Epithelial cell of proximal tubule (primary cell): Measurements from ENCODE around the gene SLC29A1. TPM values are rescaled to one million over a fixed set of nuclear protein-coding genes. Genes with fewer than 3 reads are reported as not detected.

Source experiments
- DNase-seq: peaks from one replicate; pipeline ENCODE4 v3.0.0-alpha.2; 2011; ENCODE audit warnings: low read depth
- H3K4me3 ChIP-seq: 2 replicates; pipeline ENCODE4 v1.5.1; 2011; ENCODE audit warnings: low read depth, mild to moderate bottlenecking, low read length
- CTCF ChIP-seq: conservative IDR thresholded peaks from 2 replicates; pipeline ENCODE4 v1.5.1; 2012; ENCODE audit warnings: low read depth, mild to moderate bottlenecking, low read length
- total RNA-seq: library from RNA; depleted of rRNA; stranded (reverse); fragments of >200 nt; gene quantifications from 2 replicates; pipeline ENCODE4 v1.2.3, GENCODE V29; 2015

SLC29A1 gene
- total RNA-seq, 1 donor from 2014 or later, result 47.6 TPM

- no peak for DNase-seq
- TF ChIP-seq CTCF, result no peak
These were observed 49.1 kb downstream of the SLC29A1 start for GRCh38 chr6:44272529-44272928.

GRCh38 chr6:44272999-44273566, 49.7 kb downstream of the SLC29A1 start:
- no peak overlapping the region for H3K4me3 ChIP-seq
- no peak for TF ChIP-seq CTCF
- no peak for DNase-seq

More at GRCh38 chr6:44272529-44272928, 49.1 kb downstream of the SLC29A1 start:
- H3K4me3 ChIP-seq, result no peak overlapping the region

GRCh38 chr6:44273617-44274016, 50.2 kb downstream of the SLC29A1 start:
- no peak overlapping the region for H3K4me3 ChIP-seq
- no peak for TF ChIP-seq CTCF
- no peak for DNase-seq

GRCh38 chr6:44275271-44275748, 51.9 kb downstream of the SLC29A1 start:
- TF ChIP-seq CTCF, result no peak
- no peak for DNase-seq
- H3K4me3 ChIP-seq, result no peak overlapping the region

GRCh38 chr6:44275749-44276648, 52.6 kb downstream of the SLC29A1 start:
- H3K4me3 ChIP-seq, result no peak overlapping the region
- DNase-seq, result no peak

More at GRCh38 chr6:44275749-44276648, 52.6 kb downstream of the SLC29A1 start:
- no peak for TF ChIP-seq CTCF
